HEK293 (cell line): Measurements from ENCODE around the gene TXNDC2.

Experiments
- EGR2 ChIP-seq: fragments of 450-650 bp; formaldehyde crosslinking; IDR thresholded peaks from 2 replicates; pipeline ENCODE4 v1.5.1; 2016; ENCODE audit warnings: low read depth, missing biosample characterization, missing genetic modification characterization
- ELK4 ChIP-seq: IDR thresholded peaks from 2 replicates; pipeline ENCODE4 v1.6.1; 2011; ENCODE audit warnings: mild to moderate bottlenecking, low read depth, low read length, borderline replicate concordance
- KLF1 ChIP-seq: fragments of 450-650 bp; formaldehyde crosslinking; IDR thresholded peaks from 2 replicates; pipeline ENCODE4 v1.5.1; 2016; ENCODE audit warnings: missing biosample characterization, missing genetic modification characterization
- MYNN ChIP-seq: fragments of 450-650 bp; formaldehyde crosslinking; IDR thresholded peaks from 2 replicates; pipeline ENCODE4 v1.5.1; 2016; ENCODE audit warnings: missing biosample characterization, missing genetic modification characterization, borderline replicate concordance
- PBX3 ChIP-seq: sonication (generic); formaldehyde crosslinking; IDR thresholded peaks from 2 replicates; pipeline ENCODE4 v1.8.1; 2022; ENCODE audit warnings: mild to moderate bottlenecking, moderate library complexity, missing genetic modification reagents
- PRDM4 ChIP-seq: fragments of 450-650 bp; formaldehyde crosslinking; IDR thresholded peaks from 2 replicates; pipeline ENCODE4 v1.5.1; 2017; ENCODE audit warnings: missing biosample characterization, missing genetic modification characterization
- REPIN1 ChIP-seq: fragments of 450-650 bp; formaldehyde crosslinking; IDR thresholded peaks from 2 replicates; pipeline ENCODE4 v1.5.1; 2017; ENCODE audit warnings: missing biosample characterization, missing genetic modification characterization, low read depth
- SP3 ChIP-seq: fragments of 450-650 bp; formaldehyde crosslinking; IDR thresholded peaks from 2 replicates; pipeline ENCODE4 v1.5.1; 2016; ENCODE audit warnings: missing biosample characterization, missing genetic modification characterization
- YY2 ChIP-seq: fragments of 450-650 bp; formaldehyde crosslinking; IDR thresholded peaks from 2 replicates; pipeline ENCODE4 v1.5.1; 2016; ENCODE audit warnings: missing biosample characterization, missing genetic modification characterization
- ZBTB1 ChIP-seq: fragments of 450-650 bp; formaldehyde crosslinking; IDR thresholded peaks from 2 replicates; pipeline ENCODE4 v1.5.1; 2016; ENCODE audit warnings: missing biosample characterization, missing genetic modification characterization
- ZBTB49 ChIP-seq: fragments of 450-650 bp; formaldehyde crosslinking; IDR thresholded peaks from 2 replicates; pipeline ENCODE4 v1.5.1; 2016; ENCODE audit warnings: missing biosample characterization, missing genetic modification characterization, low read depth
- ZEB2 ChIP-seq: fragments of 450-650 bp; formaldehyde crosslinking; IDR thresholded peaks from 2 replicates; pipeline ENCODE4 v1.5.1; 2016; ENCODE audit warnings: missing biosample characterization, missing genetic modification characterization
- ZFP41 ChIP-seq: fragments of 450-650 bp; formaldehyde crosslinking; IDR thresholded peaks from 2 replicates; pipeline ENCODE4 v1.5.1; 2016; ENCODE audit warnings: missing biosample characterization, missing genetic modification characterization, borderline replicate concordance
- ZNF146 ChIP-seq: fragments of 450-650 bp; formaldehyde crosslinking; IDR thresholded peaks from 2 replicates; pipeline ENCODE4 v1.5.1; 2016; ENCODE audit warnings: missing biosample characterization, missing genetic modification characterization
- ZNF169 ChIP-seq: fragments of 450-650 bp; formaldehyde crosslinking; IDR thresholded peaks from 2 replicates; pipeline ENCODE4 v1.5.1; 2016; ENCODE audit warnings: missing biosample characterization, missing genetic modification characterization
- ZNF19 ChIP-seq: fragments of 450-650 bp; formaldehyde crosslinking; IDR thresholded peaks from 2 replicates; pipeline ENCODE4; 2016; ENCODE audit warnings: missing biosample characterization, missing genetic modification characterization, low read depth
- ZNF239 ChIP-seq: fragments of 450-650 bp; formaldehyde crosslinking; IDR thresholded peaks from 2 replicates; pipeline ENCODE4 v1.5.1; 2016; ENCODE audit warnings: missing biosample characterization, missing genetic modification characterization
- ZNF274 ChIP-seq, 2 experiments: fragments of 200-500 bp in 1 of 2; fragments of 450-650 bp in 1 of 2; sonication (Bioruptor generic) in 1 of 2; formaldehyde crosslinking in 1 of 2; IDR thresholded peaks; 2 replicates each; pipeline versions ENCODE4 v1.5.1 to v1.6.1; 2014 to 2016; ENCODE audit warnings: borderline replicate concordance in 1 of 2, inconsistent platforms in 1 of 2, low read length in 1 of 2, missing biosample characterization in 1 of 2, missing genetic modification characterization in 1 of 2
- ZNF324 ChIP-seq: fragments of 450-650 bp; formaldehyde crosslinking; IDR thresholded peaks from 2 replicates; pipeline ENCODE4 v1.5.1; 2016; ENCODE audit warnings: missing biosample characterization, missing genetic modification characterization
- ZNF362 ChIP-seq: fragments of 450-650 bp; formaldehyde crosslinking; IDR thresholded peaks from 2 replicates; pipeline ENCODE4 v1.5.1; 2016; ENCODE audit warnings: missing biosample characterization, missing genetic modification characterization
- ZNF426 ChIP-seq: fragments of 450-650 bp; formaldehyde crosslinking; IDR thresholded peaks from 2 replicates; pipeline ENCODE4 v1.5.1; 2017; ENCODE audit warnings: missing biosample characterization, missing genetic modification characterization, mild to moderate bottlenecking, inconsistent platforms, moderate library complexity
- ZNF449 ChIP-seq: fragments of 450-650 bp; formaldehyde crosslinking; IDR thresholded peaks from 2 replicates; pipeline ENCODE4 v1.5.1; 2017; ENCODE audit warnings: missing biosample characterization, mild to moderate bottlenecking, missing genetic modification characterization, moderate library complexity
- ZNF561 ChIP-seq: fragments of 450-650 bp; IDR thresholded peaks from 2 replicates; pipeline ENCODE4 v1.5.1; 2018; ENCODE audit warnings: missing biosample characterization, missing genetic modification characterization, borderline replicate concordance
- ZNF621 ChIP-seq: fragments of 450-650 bp; formaldehyde crosslinking; IDR thresholded peaks from 2 replicates; pipeline ENCODE4 v1.5.1; 2017; ENCODE audit warnings: missing biosample characterization, missing genetic modification characterization
- ZNF639 ChIP-seq: fragments of 450-650 bp; formaldehyde crosslinking; IDR thresholded peaks from 2 replicates; pipeline ENCODE4 v1.5.1; 2016; ENCODE audit warnings: missing biosample characterization, missing genetic modification characterization
- ZNF791 ChIP-seq: fragments of 450-650 bp; formaldehyde crosslinking; IDR thresholded peaks from 2 replicates; pipeline ENCODE4 v1.5.1; 2016; ENCODE audit warnings: missing biosample characterization, missing genetic modification characterization

Gene TXNDC2

GRCh38 chr18:9876867-9877654, 8.7 kb upstream of the TXNDC2 start (continued):
- TF ChIP-seq PRDM4 (peak; percentile 98), ZFP41 (tag by site-specific recombination) (no peak), YY2 (tag by site-specific recombination) (0 out of 2 replicates have a peak, but pooled peaks have one; percentile 46), ZEB2 (no peak), ZNF362 (tag by site-specific recombination) (no peak), ZBTB49 (tag by site-specific recombination) (no peak), ZNF426 (tag by site-specific recombination) (no peak), ZNF449 (tag by site-specific recombination) (0 out of 2 replicates have a peak, but pooled peaks have one; percentile 32), ZNF274 (IDR thresholded peaks at IDR 0.05; ENCODE audit: low read length) (no peak), ZNF274 (tag by site-specific recombination; IDR thresholded peaks at IDR 0.05; ENCODE audit: borderline replicate concordance) (no peak), ZNF639 (tag by site-specific recombination) (no peak), ZBTB1 (tag by site-specific recombination) (no peak), EGR2 (tag by site-specific recombination) (peak; percentile 28; the same call in 1 of the 2 replicates), ZNF621 (no peak), ZNF19 (no peak), ZNF561 (tag by site-specific recombination) (no peak), KLF1 (tag by site-specific recombination) (peak; percentile 45), SP3 (tag by site-specific recombination) (peak; percentile 60), ZNF146 (tag by site-specific recombination) (no peak), ZNF239 (tag by site-specific recombination) (no peak), PBX3 (no peak), MYNN (tag by site-specific recombination) (no peak), ZNF324 (no peak), ZNF791 (no peak), REPIN1 (tag by site-specific recombination) (no peak), ZNF169 (no peak), ELK4 (no peak)
